GM19324 (cell line): Measurements from ENCODE around the gene TCERG1L.

ENCODE experiments used
- ATAC-seq: cut with Tn5 transposase; IDR thresholded peaks from one replicate; pipeline ENCODE4 v1.9.1; 2021; ENCODE audit warnings: mild to moderate bottlenecking, moderate library complexity; ENCODE audit not compliant: unreplicated experiment, low FRiP score

Gene TCERG1L

GRCh38 chr10:131093795-131094366 lies 217.6 kb downstream of the TCERG1L start:
- no peak for ATAC-seq

- no peak for ATAC-seq
Measured at GRCh38 chr10:131093346-131093745, 218.2 kb downstream of the TCERG1L start.

- no peak for ATAC-seq
Measured at GRCh38 chr10:131092876-131093275, 218.6 kb downstream of the TCERG1L start.

GRCh38 chr10:131092386-131092785 lies 219.1 kb downstream of the TCERG1L start:
- ATAC-seq = no peak

GRCh38 chr10:131091682-131092081 lies 219.8 kb downstream of the TCERG1L start:
- ATAC-seq = no peak

DNA sequence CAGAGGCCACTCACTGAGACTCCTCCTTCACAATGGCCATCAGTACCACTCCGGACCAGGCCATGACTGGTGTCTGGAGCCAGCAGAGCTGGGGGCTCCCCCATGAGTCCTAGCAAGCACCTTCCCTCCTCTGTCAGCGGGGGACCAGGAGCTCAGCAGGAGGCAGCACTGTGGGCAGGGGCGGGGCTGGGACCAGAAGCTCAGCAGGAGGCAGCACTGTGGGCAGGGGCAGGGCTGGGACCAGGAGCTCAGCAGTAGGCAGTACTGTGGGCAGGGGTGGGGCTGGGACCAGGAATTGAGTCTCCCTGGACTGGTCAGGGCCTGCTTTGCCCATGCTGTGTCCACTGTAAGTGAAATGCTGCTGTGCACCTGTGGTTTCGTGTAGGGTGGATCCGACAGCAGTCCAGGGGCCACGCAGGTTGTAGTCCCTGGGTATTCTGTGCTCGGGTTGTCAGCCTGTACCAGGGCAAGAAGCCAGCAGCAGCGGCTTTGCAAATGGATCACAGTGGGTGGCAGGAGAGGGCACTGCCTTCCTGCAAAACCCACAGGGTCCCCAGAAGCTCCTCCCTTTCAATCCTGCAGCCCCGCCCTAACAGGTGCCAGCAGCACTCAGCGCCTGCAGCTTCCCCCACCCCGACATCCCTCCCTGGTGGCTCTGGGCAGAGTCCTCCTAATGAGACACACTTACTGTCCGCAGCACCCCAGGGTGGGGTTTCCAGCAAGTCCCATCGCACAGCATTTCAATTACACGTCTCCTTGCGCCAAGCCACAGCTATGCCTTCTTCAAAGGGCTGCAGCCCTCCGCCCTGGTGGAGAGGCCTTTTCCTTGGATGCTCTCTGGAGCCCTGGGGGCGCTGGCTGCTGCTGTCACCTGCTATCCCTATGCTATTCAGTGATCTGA lies 220.5 kb downstream of the TCERG1L start:
- ATAC-seq = no peak

DNA sequence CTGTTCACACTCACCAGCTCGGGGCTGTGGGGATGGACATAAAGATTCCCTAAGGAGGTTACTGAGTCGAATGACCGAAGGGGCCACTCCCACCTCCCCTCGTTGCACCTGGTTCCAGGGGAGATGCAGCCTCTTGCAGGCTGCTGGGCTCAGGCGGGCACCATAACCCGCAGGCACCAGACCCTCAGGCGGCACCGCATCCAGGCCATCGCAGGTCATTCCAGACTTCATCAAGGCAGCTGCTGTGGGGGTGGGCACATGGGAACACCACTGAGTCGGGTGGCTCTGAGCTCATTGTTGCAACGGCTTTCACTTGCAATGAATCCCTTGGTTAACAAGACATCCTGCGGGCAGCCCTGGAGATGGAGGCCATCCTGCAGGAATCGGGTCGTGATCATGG lies 221.7 kb downstream of the TCERG1L start:
- ATAC-seq = no peak

GRCh38 chr10:131089150-131089549 lies 222.4 kb downstream of the TCERG1L start:
- ATAC-seq = no peak

GRCh38 chr10:131088619-131089018 lies 222.9 kb downstream of the TCERG1L start:
- no peak for ATAC-seq

DNA sequence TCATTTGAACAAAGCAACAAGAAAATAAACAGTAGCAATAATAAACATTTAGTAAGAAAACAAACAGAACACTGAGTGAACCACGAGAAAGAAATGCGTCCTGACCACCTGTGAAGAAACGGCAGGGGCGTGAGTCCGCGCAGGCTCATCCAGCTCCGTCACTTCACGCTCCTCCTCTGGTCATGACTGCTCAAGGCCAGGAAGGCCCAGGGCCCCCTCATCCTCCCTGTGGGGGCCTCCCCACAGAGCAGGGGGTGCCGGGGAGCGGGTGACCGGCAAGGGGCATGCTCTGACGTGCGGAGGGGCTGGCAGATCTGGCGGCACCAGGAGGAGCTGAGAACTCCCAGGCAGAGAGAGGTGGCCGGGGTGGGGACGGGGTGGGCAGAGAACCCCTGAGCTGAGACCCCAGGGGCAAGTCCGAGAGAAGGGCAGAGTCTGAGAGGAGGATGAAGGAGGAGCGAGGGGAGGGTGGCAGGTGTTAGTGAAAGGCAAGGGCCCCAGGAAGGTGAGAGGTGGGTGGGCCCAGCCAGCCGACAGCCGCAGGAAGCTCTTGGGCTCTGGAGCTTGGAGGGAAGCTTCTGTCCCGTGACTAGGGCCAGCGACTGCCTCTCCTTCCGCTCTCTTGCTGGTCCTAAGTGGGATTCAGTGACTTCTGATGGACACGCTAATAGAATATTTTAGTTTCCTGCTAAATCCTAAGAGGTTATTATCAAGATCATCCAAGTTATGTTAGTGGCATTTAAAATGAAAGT lies 223.9 kb downstream of the TCERG1L start:
- ATAC-seq = no peak

DNA sequence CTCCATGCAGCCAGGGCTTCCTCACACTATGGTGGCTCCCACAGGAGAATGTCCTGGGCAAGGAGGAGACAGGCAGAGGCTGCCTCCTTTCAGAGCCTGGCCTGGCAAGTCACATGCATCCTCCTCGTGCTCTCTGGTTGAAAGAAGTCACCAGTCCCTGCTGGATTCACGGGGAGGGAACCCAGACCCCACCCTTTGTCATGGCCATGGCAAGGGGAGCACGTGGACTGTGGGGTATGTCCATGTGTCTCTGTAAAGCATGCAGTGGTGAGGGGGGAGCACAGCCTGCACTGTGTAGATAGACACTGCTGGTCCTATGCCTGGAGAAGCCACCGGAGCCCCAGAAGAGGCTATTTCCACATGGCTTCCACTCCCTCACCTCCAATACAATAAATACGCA lies 225.0 kb downstream of the TCERG1L start:
- no peak for ATAC-seq

- no peak for ATAC-seq
Measured at GRCh38 chr10:131086094-131086493, 225.4 kb downstream of the TCERG1L start.

- no peak for ATAC-seq
Measured at GRCh38 chr10:131085091-131085860, 226.2 kb downstream of the TCERG1L start.

GRCh38 chr10:131084791-131085090 lies 226.8 kb downstream of the TCERG1L start:
- ATAC-seq = no peak

GRCh38 chr10:131083915-131084790 lies 227.4 kb downstream of the TCERG1L start:
- no peak for ATAC-seq

DNA sequence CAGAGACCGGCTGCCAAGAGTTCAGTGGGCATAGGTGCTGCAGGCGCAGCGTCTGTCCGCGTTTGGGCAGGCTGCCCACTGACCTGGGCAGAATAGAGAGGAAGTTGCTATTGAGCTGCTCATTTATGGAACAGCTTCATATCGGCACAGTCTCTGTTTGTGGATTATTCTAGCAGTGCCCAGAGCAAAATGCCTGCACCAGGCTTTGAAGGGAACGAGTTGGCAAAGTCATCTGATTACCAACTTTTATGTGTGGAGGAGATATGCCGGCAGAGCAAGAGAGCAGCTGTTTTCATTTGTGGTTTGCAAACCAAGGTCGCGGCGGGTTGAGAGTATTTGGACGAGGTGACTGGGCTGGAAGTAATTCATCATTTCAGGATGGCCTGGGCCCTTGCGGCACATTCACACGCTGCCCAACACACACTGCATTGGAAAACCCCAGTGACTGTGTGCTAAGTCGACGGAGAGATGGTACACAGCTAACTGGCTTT lies 228.5 kb downstream of the TCERG1L start:
- no peak for ATAC-seq

DNA sequence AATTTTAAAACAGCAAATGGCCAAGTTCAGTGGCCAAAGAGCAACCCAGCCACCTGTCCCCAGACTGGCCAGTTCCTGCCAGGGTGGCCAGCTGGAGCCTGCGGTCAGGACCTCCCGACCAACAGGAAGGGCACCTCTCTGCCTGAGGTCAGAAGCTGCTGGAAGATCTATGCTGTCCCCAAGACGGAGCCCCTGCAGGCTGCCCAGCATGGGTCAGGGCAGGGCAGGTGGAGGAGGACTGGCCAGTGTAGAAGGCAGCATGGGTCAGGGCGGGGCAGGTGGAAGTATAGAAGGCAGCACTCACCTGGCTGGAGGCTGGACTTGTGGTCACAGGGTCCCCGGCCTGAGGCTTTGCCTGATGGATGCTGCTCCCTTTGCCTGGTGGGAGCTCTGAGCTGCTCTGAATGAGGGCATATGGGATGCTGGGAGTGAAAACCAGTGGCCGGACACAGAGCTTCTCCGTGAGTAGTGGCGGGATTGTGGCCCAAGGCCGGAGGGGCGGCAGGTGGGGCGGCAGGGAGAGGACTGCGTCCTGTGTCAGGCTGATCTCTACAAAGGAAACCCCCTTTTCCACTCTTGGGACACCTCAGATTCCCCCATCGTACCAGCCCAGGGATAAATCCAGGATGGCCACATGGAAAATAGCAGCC lies 229.2 kb downstream of the TCERG1L start:
- ATAC-seq = no peak

GRCh38 chr10:131081786-131082185 lies 229.7 kb downstream of the TCERG1L start:
- ATAC-seq = no peak

DNA sequence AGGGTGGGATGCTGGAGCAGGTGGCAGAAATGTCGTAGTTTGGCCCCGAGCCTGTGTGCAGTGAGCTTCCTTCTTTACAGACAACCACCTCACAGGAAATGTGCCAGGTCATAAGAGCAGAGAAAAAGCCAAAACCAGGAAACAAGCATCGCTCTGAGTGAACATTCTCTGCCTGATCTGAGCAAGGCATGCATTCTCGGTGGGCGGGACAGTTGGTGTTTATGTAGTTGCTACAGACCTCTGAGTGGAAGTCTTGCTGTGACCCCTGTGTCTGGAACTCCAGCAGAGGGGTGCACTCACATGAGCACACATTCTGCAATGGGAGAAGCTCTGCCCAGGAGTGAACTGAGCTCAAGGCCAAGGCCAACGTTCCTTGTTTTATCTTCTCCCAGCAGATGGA lies 230.1 kb downstream of the TCERG1L start:
- no peak for ATAC-seq
